ENCODE measurements around the gene MTHFS.

Gene MTHFS

DNA sequence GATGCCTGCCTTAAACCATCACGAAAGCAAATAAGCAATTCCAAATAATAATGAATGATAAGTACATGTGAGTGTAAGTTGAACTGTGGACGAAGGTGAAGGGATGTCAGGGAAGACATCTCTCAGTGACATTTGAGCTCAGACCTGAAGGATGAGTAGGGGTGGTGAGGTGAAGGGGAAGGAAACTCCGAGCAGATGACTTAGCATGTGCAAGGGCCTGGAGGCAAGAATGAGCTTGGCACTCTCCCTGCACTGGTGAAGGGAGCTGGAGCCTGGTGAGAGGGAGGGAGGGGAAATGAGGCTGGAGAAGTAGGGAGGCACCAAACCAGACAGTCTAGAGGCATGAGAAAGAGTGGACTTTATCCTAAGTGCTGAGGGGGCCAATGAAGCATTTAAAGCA lies 84.3 kb downstream of the MTHFS start:
- DNase-seq (ENCODE audit: low spot score), result no peak

DNA sequence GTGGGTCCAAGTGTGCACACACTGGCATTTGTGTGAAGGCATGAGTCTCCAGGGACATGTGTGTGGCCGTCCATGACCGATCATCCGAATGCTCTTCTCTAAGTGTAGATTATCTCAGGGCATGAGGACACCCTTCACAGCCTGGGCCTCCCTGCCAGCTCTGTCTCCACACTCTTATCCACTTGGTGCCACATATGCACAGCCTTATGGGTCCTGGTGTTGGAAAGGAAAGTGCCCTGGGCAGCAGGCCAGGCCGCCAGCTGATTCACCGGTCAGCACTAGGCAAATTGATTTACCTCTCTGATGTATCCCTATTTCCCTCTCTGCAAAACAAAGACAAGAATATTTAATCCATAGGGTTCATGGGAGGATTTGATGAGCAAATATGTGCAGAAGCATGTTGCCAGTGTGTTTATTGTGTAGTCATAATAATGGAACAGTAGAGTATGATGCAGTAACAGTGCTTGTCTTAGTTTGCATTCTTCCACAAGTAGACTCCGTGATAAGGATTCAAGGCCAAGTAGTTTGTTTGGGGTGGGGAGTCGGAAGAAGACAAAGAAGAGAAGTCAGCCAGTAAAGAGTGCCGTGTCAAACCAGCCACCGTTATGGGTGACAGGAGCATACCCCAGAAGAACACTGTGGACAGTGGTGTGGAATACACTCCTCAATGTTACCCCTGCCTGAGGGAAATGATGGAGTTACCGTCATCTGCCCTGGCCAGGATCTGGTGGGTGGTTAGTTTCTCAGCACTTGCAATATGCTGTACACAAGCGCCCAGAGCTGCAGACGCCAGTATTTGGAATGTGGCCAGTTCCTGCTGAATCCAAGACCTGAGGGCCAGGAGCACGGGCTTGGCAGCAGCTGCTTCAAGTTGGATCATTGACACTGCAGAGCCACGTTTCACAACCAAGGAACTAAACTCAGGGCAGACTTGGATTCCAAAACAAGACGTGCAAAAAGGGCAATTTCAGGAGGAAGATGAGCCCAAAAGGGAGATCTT lies 85.1 kb downstream of the MTHFS start:
- DNase-seq (ENCODE audit: low spot score), result no peak

DNA sequence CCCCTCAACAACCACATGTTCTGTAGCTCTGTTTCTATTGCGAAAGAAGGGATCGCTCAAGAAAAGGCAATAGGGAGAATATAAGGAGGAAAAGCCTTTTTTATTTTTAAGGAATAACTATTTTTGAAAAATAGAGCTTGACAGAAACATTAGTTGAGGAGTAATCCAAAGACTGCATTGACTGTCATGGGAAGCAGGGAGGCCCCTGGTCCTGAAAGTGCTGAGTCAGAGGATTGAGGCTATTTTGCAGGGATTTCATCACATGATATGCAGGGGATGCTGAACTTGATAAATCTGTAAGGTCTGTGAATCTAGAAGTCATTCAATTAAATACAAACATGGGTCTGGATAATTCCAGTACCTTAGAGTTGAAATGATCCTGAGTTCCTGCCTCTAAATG lies 92.0 kb downstream of the MTHFS start:
- DNase-seq (ENCODE audit: low spot score), result no peak

DNA sequence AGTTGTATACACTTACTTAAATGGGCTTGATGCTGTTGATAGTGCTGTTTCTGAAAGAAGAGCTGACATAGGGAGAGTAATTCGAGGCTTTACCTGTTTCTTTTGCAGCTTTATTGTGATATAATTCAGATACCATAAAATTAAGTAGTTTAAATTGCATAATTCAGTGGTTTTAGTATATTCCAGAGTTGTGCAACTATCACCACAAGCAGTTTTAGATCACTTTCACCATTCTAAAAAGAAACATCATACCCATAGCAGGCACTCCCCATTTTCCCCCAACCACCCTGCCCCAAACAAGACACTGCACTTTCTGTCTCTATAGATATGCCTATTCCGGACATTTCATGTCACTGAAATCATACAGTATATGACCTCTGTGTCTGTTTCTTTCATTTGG lies 98.5 kb downstream of the MTHFS start:
- no peak for DNase-seq (ENCODE audit: low spot score)
